Posterior cingulate gyrus (tissue), 11 donors: ENCODE data around the gene FSTL1.
A peak's percentile ranks its signal among the peaks of the same experiment; 100 is the strongest.
"Not testable (repeated sequence)": the region's sequence is repeated elsewhere in the genome, so short reads cannot be mapped to it uniquely, and the experiment has no call there.

Experiments
- DNase-seq, 10 donors: peaks; one replicate each; pipeline versions ENCODE4 v3.0.0 to v3.0.0-alpha.2; 2020 to 2021; ENCODE audit warnings: mixed read lengths in 3 of 10
- intact Hi-C: fragments of 100-400 bp; cut with DNase I; formaldehyde crosslinking; loops from one replicate; pipeline ENCODE4 v1.15.1; 2023

Gene FSTL1

GRCh38 chr3:120377948-120378347 is 72.8 kb downstream of the FSTL1 start:
- intact Hi-C loops, DNase-seq: not testable (repeated sequence)

DNA sequence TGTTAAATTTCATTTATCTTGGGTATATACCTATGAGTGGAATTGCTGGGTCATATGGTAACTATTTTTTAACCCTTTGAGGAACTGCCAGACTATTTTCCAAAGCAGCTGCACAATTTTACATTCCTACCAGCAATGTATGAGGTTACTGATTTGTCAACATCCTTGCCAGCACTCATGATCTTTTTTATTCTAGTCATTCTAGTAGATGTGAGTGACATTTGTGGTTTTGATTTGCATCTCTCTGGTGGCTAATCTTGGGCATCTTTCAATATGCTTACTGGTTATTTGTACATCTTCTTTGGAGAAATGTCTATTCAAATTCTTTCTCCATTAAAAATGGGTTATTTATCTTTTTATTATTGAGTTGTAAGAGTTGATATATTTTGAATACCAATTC is 80.3 kb downstream of the FSTL1 start:
- intact Hi-C loops: no loop called here
- no peak for DNase-seq

DNA sequence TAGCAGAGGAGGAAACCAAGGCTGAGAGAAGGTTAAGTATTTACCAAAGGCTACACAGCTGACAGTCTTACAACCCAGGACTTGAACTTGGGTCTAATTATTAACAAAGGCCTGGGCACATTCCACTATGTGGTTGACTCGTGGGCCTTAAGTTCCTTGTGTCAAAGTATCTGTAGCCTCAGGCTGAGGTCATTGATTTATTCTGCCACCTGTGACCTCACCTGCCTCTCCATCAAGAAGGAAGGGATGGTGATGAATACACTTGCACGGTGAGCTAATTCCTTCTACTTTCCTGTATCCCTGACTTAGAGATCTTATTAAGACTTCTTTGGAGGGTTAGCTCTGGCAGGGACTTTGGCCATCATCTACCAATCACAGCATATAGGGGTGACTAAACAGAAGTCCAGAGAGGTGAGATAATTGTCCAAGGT is 81.7 kb downstream of the FSTL1 start:
- intact Hi-C loops: no loop called here
- DNase-seq: no peak

GRCh38 chr3:120368172-120368571 is 82.6 kb downstream of the FSTL1 start:
- intact Hi-C loops: no loop called here
- DNase-seq: no peak

DNA sequence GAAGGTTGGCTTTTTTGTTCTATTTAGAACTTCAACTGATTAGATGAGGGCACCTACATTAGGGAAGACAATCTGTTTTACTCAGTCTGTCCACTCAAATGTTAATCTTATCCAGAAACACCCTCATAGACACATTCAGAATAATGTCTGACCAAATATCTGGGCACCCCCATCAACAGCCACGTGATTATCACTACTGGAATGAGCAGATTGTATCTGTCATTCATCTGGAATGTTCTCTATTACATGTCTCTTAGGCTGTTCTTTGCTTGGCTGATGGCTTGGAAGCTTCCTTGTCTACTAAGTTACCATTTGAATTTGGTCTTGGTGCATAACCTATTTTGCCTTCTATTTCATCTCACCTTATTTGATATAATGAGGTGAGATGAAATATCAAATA is 86.0 kb downstream of the FSTL1 start:
- no peak for DNase-seq
- intact Hi-C loops: no loop called here

DNA sequence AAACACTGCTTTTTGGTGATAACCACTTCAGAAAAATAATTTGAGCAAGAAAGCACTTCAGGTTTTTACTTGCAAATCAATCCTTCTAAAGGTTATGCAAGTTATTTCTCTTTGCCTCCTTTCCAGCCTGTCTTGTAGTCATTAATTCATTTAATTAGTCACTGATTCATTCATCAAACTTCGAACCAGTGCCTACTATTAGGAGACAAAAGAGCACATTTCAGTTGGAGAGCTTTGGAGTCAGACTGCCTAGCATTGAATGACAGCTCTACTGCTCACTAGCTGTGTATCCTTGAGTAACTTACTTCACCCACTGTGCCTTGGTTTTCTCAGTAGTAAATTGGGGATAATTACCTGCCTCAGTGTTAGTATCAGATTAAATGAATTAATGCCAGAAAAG is 86.7 kb downstream of the FSTL1 start:
- no peak for DNase-seq
- intact Hi-C loops: no loop called here

DNA sequence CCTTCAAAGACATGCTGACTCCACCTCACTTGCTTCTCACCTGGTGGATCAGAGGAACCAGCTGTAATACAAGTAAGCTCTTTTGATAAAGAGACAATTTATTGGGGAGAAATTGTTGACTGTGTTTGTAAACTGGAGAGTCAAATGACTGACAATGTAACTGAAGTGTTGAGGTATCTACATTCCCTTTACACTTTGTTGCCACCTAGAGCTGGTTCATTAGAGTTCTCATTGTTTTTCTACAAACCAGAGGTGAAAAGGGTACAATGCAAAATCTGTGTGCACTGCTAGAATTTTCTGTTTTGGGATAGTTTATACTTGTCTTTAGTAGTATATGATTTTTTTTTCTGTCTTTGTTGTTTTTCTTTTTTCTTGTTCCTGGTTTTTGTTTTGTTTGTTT is 93.0 kb downstream of the FSTL1 start:
- intact Hi-C loops: no loop called here
- no peak for DNase-seq

DNA sequence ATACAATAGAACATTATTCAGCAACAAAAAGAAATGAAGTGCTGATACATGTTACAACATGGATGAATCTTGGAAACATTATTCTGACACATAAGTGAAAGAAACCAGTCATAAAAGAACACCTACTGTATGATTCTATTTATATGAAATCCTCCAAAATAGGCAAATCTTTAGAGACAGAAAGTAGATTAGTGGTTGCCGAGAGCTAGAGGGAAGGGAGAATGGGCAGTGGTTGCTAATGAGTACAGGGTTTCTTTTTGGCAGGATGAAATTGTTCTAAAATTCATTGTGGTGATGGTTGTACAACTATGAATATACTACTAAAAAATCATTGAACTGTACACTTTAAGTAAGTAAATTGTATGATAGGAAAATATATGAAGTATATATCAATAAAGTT is 95.3 kb downstream of the FSTL1 start:
- intact Hi-C loops: no loop called here
- no peak for DNase-seq

DNA sequence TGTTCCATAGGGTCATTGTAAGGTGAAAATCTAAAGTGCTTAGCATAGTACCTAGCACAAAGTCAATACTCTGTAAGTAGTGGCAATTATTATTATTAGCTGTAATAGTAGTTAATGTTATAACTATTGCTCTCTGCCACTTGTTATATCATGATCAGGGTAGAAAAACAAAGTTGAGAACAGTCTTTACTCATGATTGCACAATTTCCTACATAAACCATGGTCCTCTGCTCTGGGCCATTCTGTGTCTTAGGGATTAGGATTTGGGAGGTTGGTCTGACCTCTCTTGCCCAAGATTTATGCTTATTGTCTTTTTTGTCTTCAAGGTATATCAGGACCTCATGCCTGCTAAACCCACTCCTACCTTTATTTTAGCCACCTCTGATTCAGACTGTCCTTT is 97.3 kb downstream of the FSTL1 start:
- intact Hi-C loops: no loop called here
- no peak for DNase-seq

DNA sequence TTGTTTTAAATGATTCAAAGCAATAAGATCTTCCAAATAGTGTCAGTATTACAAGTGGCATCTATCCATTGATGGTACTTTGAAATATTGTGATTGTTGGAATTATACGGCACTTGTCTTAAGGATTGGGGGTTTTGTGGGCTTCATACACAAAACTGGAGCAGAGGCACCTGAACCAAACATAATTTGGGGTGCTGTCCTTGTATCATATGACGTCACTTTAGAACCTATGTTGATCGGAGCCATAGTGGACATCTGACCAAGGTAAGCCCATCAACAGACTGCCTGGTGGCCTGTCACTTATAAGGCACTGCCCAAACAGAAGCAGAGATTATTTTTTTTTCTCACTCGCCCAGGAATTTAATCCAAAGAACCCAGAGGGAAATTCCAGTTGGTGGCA is 98.8 kb downstream of the FSTL1 start:
- no peak for DNase-seq
- intact Hi-C loops: no loop called here

- DNase-seq: peak in 5 of 10 donors; percentile 14 to 76 (median 59)
- intact Hi-C loops: loop anchor here (1.0 kb wide), 1 partner anchor 67 kb away; no protein-coding TSS in a partner anchor
Measured at GRCh38 chr3:120350401-120350941, 100.3 kb downstream of the FSTL1 start.

DNA sequence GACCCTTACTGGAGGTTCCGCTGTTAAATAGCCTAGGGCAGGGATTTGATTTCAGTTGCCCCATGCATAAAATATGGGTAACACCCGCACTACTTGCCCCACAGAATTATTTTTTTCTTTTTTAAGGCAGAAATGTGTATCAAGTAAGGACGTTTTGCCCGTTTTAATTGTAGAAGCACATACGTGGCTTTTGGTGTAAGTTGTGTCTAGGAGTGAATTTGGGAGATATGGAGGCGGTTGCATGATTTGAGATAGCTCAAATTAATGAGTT is 101.0 kb downstream of the FSTL1 start:
- DNase-seq: no peak
- intact Hi-C loops: loop anchor here (1.0 to 10.0 kb wide), 4 partner anchors 68 to 257 kb away; partner anchors contain the start of gene GSK3B

GRCh38 chr3:120348991-120349854 is 101.6 kb downstream of the FSTL1 start, which contains the start of gene LRRC58:
TSS of gene LRRC58 (minus strand) at chr3:120349354. CDS start at chr3:120349243, 111 bp downstream.
- peak; percentile 72 to 98 (median 84) for DNase-seq
- intact Hi-C loops: loop anchor here (5.0 to 10.0 kb wide), 3 partner anchors 104 to 257 kb away; partner anchors contain the start of gene GSK3B

DNA sequence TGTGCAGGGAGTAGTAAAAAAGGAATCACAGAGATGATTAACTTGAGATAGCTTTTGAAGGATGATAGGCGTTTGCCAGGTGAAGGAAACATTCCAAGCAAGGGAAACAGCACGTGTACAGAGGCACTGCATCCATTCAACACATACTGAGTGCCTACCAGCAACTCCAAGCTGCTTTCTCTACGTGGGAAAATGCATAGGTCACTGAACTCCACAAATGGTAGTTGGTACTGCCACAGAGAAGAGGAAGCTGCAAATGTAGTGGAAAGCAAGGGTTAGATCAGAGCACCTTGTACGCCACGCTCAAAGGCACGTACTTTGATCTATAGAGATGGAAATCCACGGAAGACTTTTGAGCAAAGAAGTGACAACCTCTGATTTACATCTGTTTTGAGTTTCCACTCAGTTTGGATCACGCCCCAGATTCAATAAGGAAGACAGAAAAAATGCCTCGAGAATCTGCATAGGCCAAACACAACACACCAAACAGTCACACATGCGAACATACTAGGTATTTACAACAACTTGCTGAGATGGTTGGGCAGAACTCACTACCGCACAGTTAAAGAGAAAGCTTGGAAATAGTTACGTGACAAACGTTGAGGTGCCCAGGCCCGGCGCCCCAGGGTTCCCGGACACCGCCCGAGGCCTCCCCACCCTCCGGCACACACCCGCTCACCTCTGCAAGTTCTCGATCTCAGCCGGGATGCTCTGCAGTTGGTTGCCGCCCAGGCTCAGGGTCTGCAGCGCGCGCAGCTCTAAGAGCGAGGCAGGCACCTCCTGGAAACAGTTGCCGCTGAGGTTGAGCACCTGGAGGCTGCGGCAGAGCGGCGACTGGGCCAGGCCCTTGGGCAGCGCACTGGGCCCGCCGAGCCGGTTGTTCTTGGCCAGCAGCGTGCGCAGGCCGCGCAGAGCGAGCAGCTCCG is 102.5 kb downstream of the FSTL1 start:
- peak in 2 of 10 donors; percentile 13 to 87 for DNase-seq
- intact Hi-C loops: loop anchor here (5.0 to 10.0 kb wide), 3 partner anchors 104 to 256 kb away; partner anchors contain the start of gene GSK3B

- intact Hi-C loops: loop anchor here (10.0 kb wide), 1 partner anchor 100 kb away; no protein-coding TSS in a partner anchor
- no peak for DNase-seq
Measured at GRCh38 chr3:120344349-120344748, 106.4 kb downstream of the FSTL1 start.
